Dendritic cell treated with granulocyte-macrophage colony-stimulating factor and Interleukin-4, amounts not matched to agents 40 ng/mL and 50 ng/mL, for 4 days (primary cell): ENCODE data around the gene ADAMTS17.

Source experiments
- H3K27ac Mint-ChIP-seq: one replicate; pipeline ENCODE4 v1.8.0; 2022; ENCODE audit warnings: mild to moderate bottlenecking, mixed read lengths
- H3K27me3 Mint-ChIP-seq: one replicate; pipeline ENCODE4 v1.8.0; 2022; ENCODE audit warnings: mild to moderate bottlenecking, mixed read lengths
- H3K36me3 Mint-ChIP-seq: one replicate; pipeline ENCODE4 v1.8.0; 2022; ENCODE audit warnings: low read depth, mixed read lengths
- H3K4me1 Mint-ChIP-seq: one replicate; pipeline ENCODE4 v1.8.0; 2022; ENCODE audit warnings: low read depth, mixed read lengths
- H3K4me3 Mint-ChIP-seq: one replicate; pipeline ENCODE4 v1.8.0; 2022; ENCODE audit warnings: mild to moderate bottlenecking, moderate library complexity, mixed read lengths
- H3K9me3 Mint-ChIP-seq: one replicate; pipeline ENCODE4 v1.8.0; 2022; ENCODE audit warnings: mixed read lengths
- intact Hi-C: fragments of 100-400 bp; cut with micrococcal nuclease; formaldehyde crosslinking; loops from one replicate; pipeline ENCODE4 v1.15.0; 2022

Gene ADAMTS17

DNA sequence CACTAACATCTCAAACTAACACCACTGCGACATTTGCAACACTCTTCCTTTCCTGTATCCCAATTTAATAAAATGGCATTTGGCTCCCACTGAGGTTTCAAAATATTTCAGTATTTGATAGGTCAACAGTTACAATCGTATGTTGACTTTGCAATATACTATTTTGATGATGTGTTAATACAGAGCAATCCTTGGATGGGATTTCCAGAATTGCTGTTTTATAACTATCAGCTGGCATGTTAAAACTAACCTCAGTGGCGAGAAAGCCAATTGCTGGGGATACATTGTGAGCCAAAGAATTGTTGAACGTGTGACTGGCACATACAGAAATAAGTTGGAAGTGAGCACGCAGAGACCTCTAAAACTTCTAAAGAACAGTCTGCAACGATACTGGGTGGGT lies 382.4 kb downstream of the ADAMTS17 start:
- Mint-ChIP-seq H3K4me1 (no peaks in the 10 kb centered on the region), H3K4me3 (no peak overlapping the region), H3K9me3 (no peaks in the 10 kb centered on the region), H3K36me3 (no peaks in the 10 kb centered on the region), H3K27me3 (no peaks in the 10 kb centered on the region), H3K27ac (no peak overlapping the region)
- intact Hi-C loops, result no loop called here

DNA sequence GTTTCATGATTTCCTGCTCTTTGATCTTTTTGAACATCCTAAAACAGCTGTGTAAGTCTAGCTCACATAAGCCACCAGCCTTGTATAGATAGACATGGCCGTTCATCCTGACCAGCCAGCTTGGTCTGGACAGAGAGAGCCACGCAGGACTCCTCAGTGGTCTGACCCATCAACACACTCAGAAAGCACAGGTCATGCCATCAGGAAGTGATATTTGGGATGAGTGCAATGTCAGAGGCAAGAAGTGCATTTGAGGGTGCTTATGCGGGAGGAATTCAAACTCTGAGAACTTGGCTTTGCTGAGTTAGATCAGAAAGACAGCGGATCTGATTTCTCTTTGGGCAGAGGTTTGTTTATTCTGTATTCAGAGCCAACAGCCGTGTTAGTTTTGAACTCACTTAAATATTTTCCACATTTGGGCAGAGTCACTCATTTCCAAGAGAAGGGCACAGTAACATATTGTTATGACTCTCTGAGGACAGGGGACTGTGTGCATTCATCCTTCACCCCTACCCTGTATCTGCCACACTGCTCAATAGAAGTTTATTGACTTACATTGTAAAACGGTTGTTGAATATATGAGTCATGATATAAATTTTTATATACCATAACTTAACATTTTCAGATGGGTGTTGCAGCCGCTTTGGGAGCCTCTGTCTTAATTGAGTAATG lies 383.2 kb downstream of the ADAMTS17 start:
- no peak overlapping the region for H3K27ac Mint-ChIP-seq

GRCh38 chr15:99957642-99958013 lies 384.1 kb downstream of the ADAMTS17 start:
- H3K9me3 Mint-ChIP-seq, result no peaks in the 10 kb centered on the region
- H3K36me3 Mint-ChIP-seq, result no peaks in the 10 kb centered on the region
- H3K4me1 Mint-ChIP-seq, result no peaks in the 10 kb centered on the region
- H3K4me3 Mint-ChIP-seq, result no peak overlapping the region
- no peak overlapping the region for H3K27ac Mint-ChIP-seq
- no peaks in the 10 kb centered on the region for H3K27me3 Mint-ChIP-seq
- intact Hi-C loops, result no loop called here

More for the DNA sequence above, 383.2 kb downstream of the ADAMTS17 start:
- Mint-ChIP-seq H3K4me1 (no peaks in the 10 kb centered on the region), H3K36me3 (no peaks in the 10 kb centered on the region), H3K27me3 (no peaks in the 10 kb centered on the region), H3K4me3 (no peak overlapping the region), H3K9me3 (no peaks in the 10 kb centered on the region)
- intact Hi-C loops, result no loop called here

GRCh38 chr15:99956820-99957641 lies 384.7 kb downstream of the ADAMTS17 start:
- H3K4me3 Mint-ChIP-seq, result no peak overlapping the region
- H3K9me3 Mint-ChIP-seq, result no peaks in the 10 kb centered on the region

DNA sequence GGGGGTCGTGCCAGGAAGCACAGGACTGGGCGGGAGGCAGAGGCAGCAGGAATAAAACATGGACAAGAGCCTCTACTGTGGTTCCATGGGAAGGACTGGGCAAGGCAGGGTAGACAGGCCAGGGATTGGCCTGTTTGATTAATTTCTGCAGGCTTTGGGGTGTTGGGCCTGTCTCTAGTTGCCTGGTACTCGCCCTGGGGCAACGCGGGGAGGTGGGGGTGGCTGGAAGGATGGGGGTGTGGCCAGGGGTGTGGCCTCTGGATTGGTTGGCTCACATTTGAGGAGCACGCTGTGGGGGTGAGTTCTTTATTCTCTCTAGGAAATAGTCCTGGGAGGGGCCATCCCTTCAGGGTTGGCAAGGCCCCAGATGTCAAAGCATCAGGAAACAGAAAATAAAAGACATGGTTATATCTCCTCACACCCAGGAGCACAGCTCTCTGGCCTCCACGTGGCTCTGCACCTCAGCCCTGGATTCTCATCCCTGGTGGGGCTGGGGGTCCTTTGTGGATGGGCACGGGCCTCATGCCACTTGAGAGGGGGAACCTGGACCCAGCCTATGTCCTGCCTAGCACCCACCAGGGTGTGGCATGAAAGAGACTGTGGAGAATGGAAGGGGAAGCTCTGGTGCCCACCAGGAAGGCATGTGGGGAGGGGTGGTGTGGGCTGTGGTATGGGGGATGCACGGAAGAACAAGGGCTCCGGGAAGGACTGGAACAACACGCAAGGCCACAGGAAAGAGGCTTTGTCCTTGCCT lies 385.6 kb downstream of the ADAMTS17 start:
- Mint-ChIP-seq H3K4me1 (no peaks in the 10 kb centered on the region), H3K27ac (no peak overlapping the region), H3K36me3 (no peaks in the 10 kb centered on the region), H3K4me3 (no peak overlapping the region), H3K9me3 (no peaks in the 10 kb centered on the region), H3K27me3 (no peaks in the 10 kb centered on the region)
- intact Hi-C loops, result no loop called here

More at GRCh38 chr15:99956820-99957641, 384.7 kb downstream of the ADAMTS17 start:
- Mint-ChIP-seq H3K4me1 (no peaks in the 10 kb centered on the region), H3K36me3 (no peaks in the 10 kb centered on the region), H3K27ac (no peak overlapping the region), H3K27me3 (no peaks in the 10 kb centered on the region)
- intact Hi-C loops, result no loop called here

- Mint-ChIP-seq H3K36me3 (no peaks in the 10 kb centered on the region), H3K27me3 (peaks cover 1% of the 10 kb centered on the region), H3K9me3 (peaks cover 1% of the 10 kb centered on the region), H3K4me3 (no peak overlapping the region), H3K4me1 (no peaks in the 10 kb centered on the region), H3K27ac (no peak overlapping the region)
- intact Hi-C loops, result no loop called here
Observed at GRCh38 chr15:99955532-99955931, 386.2 kb downstream of the ADAMTS17 start.

DNA sequence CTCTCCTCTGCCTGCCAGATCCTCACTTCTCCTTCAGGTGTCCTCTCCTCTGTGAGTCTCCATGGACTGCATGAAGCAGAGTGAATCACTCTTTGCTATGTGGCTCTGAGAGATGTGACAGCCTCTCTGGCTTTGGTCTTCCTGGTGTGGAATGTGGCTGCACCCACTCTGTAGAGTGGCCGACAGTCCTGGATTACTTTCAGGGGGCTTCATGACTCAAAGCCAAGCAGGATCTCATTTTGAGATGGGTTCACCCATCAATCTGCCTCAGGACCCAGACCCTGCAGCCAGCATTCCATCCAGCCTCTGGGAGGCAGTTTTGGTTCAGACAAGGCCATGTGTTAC lies 386.6 kb downstream of the ADAMTS17 start:
- peaks cover 1% of the 10 kb centered on the region for H3K27me3 Mint-ChIP-seq
- no peaks in the 10 kb centered on the region for H3K36me3 Mint-ChIP-seq
- intact Hi-C loops, result no loop called here
- no peak overlapping the region for H3K27ac Mint-ChIP-seq
- no peak overlapping the region for H3K4me3 Mint-ChIP-seq
- no peaks in the 10 kb centered on the region for H3K4me1 Mint-ChIP-seq
- H3K9me3 Mint-ChIP-seq, result peaks cover 5% of the 10 kb centered on the region

DNA sequence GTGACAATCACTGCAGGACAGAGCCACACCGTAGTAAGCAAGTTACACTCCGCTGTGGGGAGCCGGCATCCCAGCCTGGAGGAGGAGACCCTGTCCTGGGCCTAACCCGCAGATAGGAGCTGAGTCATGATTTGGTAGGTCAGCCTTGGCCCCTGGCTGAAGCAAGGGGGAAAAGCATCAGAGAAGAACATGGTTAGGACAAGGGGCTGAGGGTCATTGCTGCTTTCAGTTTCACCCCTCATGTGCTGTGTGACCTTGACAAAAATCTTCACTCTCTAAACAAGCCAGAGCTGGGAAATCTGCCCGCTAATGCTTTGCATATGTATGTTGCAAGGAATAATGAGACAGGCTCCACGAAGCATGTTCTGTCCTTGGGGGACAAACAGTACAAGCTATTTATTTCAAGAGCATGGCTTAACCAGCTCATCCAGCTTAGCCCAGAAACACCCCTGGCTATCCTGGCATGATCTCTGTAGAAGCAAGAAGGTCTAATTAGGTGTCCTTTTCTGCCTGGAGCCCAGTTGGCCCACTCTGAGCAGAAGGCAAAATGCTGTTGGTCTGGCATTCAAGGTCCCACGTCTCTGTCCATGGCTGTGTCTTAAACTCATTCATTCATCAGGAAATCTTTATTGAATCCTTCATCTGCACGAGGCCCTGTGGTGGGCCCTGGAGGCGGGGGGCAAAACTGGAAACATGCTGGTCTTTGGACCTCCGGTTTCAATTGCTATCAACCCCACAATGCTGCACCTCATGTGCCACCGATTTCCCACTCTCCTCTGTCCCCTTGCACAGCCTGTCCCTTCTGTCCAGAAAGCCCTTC lies 387.2 kb downstream of the ADAMTS17 start:
- H3K9me3 Mint-ChIP-seq, result peaks cover 9% of the 10 kb centered on the region
- no peak overlapping the region for H3K27ac Mint-ChIP-seq
- no peaks in the 10 kb centered on the region for H3K4me1 Mint-ChIP-seq
- intact Hi-C loops, result no loop called here
- no peaks in the 10 kb centered on the region for H3K36me3 Mint-ChIP-seq
- H3K4me3 Mint-ChIP-seq, result no peak overlapping the region
- peaks cover 1% of the 10 kb centered on the region for H3K27me3 Mint-ChIP-seq

DNA sequence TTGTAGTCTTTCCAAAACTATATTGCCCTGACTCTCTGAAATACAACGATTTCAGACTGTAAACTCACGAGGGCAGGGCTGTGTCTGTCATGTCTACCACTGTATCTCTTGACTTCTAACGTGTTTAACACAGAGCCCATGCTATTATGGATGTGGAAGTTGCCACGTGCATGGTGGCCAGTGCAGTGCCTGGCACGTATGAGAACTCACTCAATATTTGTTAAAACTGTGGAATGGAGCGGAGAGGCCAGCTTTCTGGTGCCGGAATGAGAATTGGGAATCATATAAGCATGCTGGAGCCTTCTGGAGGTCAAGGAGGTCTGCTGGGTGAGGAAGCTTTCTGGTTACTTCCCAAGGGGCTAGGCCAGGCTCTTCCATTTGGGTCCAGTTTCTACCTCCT lies 387.9 kb downstream of the ADAMTS17 start:
- no peak overlapping the region for H3K27ac Mint-ChIP-seq
- H3K36me3 Mint-ChIP-seq, result no peaks in the 10 kb centered on the region
- H3K4me3 Mint-ChIP-seq, result no peak overlapping the region
- peaks cover 1% of the 10 kb centered on the region for H3K27me3 Mint-ChIP-seq
- intact Hi-C loops, result no loop called here
- peaks cover 9% of the 10 kb centered on the region for H3K9me3 Mint-ChIP-seq
- no peaks in the 10 kb centered on the region for H3K4me1 Mint-ChIP-seq

DNA sequence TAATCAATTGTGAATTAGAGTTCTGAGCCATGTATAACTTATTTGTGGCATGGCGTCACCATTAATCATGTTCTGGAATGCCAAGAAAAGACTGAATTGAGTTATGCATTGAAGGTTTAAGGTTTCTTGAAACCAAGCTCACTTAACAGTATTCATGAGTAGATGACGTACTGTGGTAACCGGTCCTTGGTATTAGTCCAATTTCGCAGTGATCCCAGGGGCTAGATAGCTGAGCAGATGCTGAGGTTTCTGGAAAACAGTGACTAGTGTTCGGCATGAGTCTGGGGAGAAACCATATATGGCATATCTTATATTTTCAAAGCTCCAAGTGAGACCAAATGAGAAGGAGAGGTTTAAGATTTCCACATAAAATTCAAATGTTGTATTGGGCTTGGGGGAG lies 390.3 kb downstream of the ADAMTS17 start:
- Mint-ChIP-seq H3K27me3 (peaks cover 1% of the 10 kb centered on the region), H3K27ac (no peak overlapping the region), H3K9me3 (peaks cover 9% of the 10 kb centered on the region), H3K4me1 (no peaks in the 10 kb centered on the region), H3K4me3 (no peak overlapping the region), H3K36me3 (no peaks in the 10 kb centered on the region)
- intact Hi-C loops, result no loop called here

GRCh38 chr15:99944131-99944530 lies 397.6 kb downstream of the ADAMTS17 start:
- no peaks in the 10 kb centered on the region for H3K36me3 Mint-ChIP-seq
- peaks cover 1% of the 10 kb centered on the region for H3K27me3 Mint-ChIP-seq
- no peaks in the 10 kb centered on the region for H3K4me1 Mint-ChIP-seq
- intact Hi-C loops, result no loop called here
- H3K27ac Mint-ChIP-seq, result no peak overlapping the region
- no peak overlapping the region for H3K4me3 Mint-ChIP-seq
- H3K9me3 Mint-ChIP-seq, result peaks cover 50% of the 10 kb centered on the region

GRCh38 chr15:99943466-99943865 lies 398.3 kb downstream of the ADAMTS17 start:
- H3K4me1 Mint-ChIP-seq, result no peaks in the 10 kb centered on the region
- H3K36me3 Mint-ChIP-seq, result no peaks in the 10 kb centered on the region
- H3K27me3 Mint-ChIP-seq, result peaks cover 1% of the 10 kb centered on the region
- H3K4me3 Mint-ChIP-seq, result no peak overlapping the region
- no peak overlapping the region for H3K27ac Mint-ChIP-seq
- peaks cover 50% of the 10 kb centered on the region for H3K9me3 Mint-ChIP-seq
- intact Hi-C loops, result no loop called here

- Mint-ChIP-seq H3K36me3 (no peaks in the 10 kb centered on the region), H3K4me3 (no peak overlapping the region), H3K4me1 (peaks cover 8% of the 10 kb centered on the region), H3K27ac (no peak overlapping the region), H3K27me3 (peaks cover 49% of the 10 kb centered on the region), H3K9me3 (no peaks in the 10 kb centered on the region)
- intact Hi-C loops, result loop anchor here (5.0 kb wide), 1 partner anchor 399 kb away; no protein-coding TSS in a partner anchor
Observed at GRCh38 chr15:99932676-99933402, 408.9 kb downstream of the ADAMTS17 start.
